HUES64 (cell line): ENCODE data around the gene TAOK1.

Experiments used
- H3K27ac ChIP-seq: 2 replicates; pipeline ENCODE4 v1.7.0; 2013; ENCODE audit warnings: low read depth, low read length, inconsistent platforms
- H3K27me3 ChIP-seq: 2 replicates; pipeline ENCODE4 v1.6.1; 2013; ENCODE audit warnings: mild to moderate bottlenecking, low read length; ENCODE audit not compliant: insufficient read depth
- H3K36me3 ChIP-seq: 2 replicates; pipeline ENCODE4 v1.6.1; 2013; ENCODE audit warnings: mild to moderate bottlenecking, low read length; ENCODE audit not compliant: insufficient read depth
- H3K4me1 ChIP-seq: 2 replicates; pipeline ENCODE4 v1.6.1; 2013; ENCODE audit warnings: mild to moderate bottlenecking, low read length, moderate library complexity; ENCODE audit not compliant: insufficient read depth
- H3K4me3 ChIP-seq: 2 replicates; pipeline ENCODE4 v1.5.1; 2013; ENCODE audit warnings: mild to moderate bottlenecking, low read length, moderate library complexity
- H3K9ac ChIP-seq: 2 replicates; pipeline ENCODE4 v1.6.1; 2013; ENCODE audit warnings: mild to moderate bottlenecking, low read depth, low read length
- H3K9me3 ChIP-seq: 2 replicates; pipeline ENCODE4 v1.6.1; 2013; ENCODE audit warnings: low read depth, low read length; ENCODE audit not compliant: insufficient read depth
- WGBS: fragments of 150-250, 120-280 bp; methylation state at CpG from one replicate; pipeline ENCODE4 v1.1.7; 2013; ENCODE audit warnings: missing lambda C conversion rate; 5-methylcytosine and 5-hydroxymethylcytosine counted together

The TAOK1 gene

DNA sequence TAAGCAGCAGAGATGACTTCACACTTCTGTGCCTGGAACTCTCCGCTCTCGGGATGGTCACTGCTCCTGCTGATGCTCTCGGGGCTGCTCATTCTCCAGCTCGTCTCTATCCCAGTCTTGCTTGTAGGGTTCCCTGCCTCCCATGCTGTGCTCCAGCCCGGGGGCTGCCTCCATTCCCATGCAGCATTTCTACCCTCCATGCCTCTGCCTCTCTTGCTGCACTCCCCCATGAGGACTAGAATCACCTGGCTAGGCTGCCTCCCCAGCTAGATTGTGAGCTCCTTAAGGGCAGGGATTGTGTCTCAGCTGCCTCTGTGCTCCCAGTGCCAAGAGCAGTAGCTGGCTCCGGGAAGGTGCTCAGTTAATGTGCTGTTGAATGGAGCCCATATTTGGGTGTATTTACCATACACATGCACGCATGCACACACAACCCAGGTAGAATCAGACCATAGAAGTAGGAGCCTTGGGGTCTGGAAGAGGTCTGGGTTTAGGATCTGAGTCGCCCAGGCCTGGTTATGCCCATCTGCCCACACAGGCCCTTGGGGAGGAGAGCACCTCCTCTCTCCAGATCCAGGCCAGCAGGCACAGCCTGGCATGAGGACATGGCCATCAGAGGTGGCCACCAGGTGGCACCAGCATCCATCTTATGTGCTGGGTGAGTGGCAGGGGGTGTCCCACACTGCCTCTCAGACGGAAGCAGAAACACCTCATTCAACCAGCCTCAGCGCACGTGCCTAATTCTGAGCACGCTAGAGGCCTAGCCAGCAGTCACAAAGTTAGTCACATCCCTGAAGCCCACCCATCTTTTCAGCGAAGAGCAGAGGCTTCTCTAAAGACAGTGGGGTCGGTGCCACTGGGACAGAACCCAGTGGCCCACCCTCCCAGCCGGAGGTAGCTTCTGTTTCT is 190.0 kb downstream of the TAOK1 start:
- whole genome bisulfite sequencing = 70% methylated on average over 15 of the region's 15 CpGs
- H3K9ac ChIP-seq = no peak overlapping the region
- H3K4me1 ChIP-seq = peaks cover 15% of the 10 kb centered on the region
- H3K4me3 ChIP-seq = no peak overlapping the region
- no peaks in the 10 kb centered on the region for H3K9me3 ChIP-seq
- peaks cover 41% of the 10 kb centered on the region for H3K36me3 ChIP-seq
- no peaks in the 10 kb centered on the region for H3K27me3 ChIP-seq
- no peak overlapping the region for H3K27ac ChIP-seq

DNA sequence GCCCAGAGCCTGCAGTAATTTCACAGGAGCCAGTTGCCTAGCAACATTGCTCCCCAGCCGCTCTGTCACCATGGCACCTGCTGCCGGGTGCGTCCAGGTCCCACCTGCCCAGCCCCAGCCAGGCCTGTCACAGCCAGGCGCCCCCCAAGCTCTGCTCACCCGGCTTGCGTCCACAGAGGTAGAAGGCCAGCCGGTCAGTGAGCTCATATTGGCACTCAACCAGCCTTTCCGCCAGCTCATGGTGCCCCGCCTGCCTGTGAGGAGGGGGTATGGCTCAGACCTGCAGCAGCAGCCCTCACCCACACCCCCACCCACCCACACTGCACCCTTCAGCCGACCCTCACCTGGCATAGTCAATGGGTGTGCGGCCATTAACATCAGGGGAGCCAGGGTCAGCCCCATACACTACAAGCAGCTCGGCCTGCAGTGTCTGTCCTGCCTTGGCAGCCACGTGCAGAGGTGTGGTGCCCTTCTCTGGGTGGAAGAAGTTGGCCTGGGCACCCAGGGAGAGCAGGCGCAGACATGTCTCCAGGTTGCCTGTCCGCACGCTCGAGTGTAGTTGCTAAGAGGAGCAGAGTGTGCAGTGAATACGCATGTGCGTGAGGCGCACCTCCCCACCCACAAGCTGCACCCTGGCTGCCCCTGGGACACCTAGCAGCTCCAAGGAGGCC is 191.6 kb downstream of the TAOK1 start:
- WGBS = 96% methylated on average over 20 of the region's 20 CpGs
- H3K27me3 ChIP-seq = no peaks in the 10 kb centered on the region
- no peak overlapping the region for H3K27ac ChIP-seq
- H3K9me3 ChIP-seq = no peaks in the 10 kb centered on the region
- H3K4me1 ChIP-seq = peaks cover 24% of the 10 kb centered on the region
- no peak overlapping the region for H3K4me3 ChIP-seq
- H3K9ac ChIP-seq = no peak overlapping the region
- peaks cover 30% of the 10 kb centered on the region for H3K36me3 ChIP-seq

DNA sequence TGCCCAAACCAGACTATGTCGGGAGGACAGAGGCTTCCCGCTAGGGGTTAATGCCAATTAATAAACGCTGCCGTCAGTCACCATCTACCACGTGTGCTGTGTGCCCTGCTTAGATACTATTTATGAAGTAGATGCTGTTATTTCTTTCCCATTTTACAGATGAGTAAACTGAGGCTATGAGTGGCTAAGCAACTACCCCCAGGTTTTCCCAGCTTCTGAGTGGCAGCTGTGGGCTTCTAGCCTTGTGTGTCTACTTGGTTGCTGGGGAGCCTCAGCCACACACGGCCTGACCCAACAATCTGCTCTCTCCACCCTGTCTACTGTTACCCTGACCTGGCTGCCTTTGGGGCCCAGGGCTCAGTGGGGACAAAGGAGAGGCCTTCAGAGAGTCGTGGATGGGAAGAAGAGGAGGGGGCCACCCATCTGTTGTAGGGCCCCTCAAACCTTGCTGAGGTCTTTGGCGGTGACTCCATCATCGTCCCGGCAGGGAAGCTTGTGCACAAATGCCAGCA is 192.1 kb downstream of the TAOK1 start:
- WGBS = 94% methylated on average over 10 of the region's 10 CpGs
- no peak overlapping the region for H3K9ac ChIP-seq
- H3K27me3 ChIP-seq = no peaks in the 10 kb centered on the region
- H3K4me1 ChIP-seq = peaks cover 24% of the 10 kb centered on the region
- peaks cover 27% of the 10 kb centered on the region for H3K36me3 ChIP-seq
- no peak overlapping the region for H3K27ac ChIP-seq
- no peaks in the 10 kb centered on the region for H3K9me3 ChIP-seq
- no peak overlapping the region for H3K4me3 ChIP-seq

GRCh38 chr17:29582772-29583171 is 192.6 kb downstream of the TAOK1 start:
- peaks cover 26% of the 10 kb centered on the region for H3K4me1 ChIP-seq
- H3K9ac ChIP-seq = no peak overlapping the region
- no peaks in the 10 kb centered on the region for H3K27me3 ChIP-seq
- no peaks in the 10 kb centered on the region for H3K9me3 ChIP-seq
- peaks cover 23% of the 10 kb centered on the region for H3K36me3 ChIP-seq
- no peak overlapping the region for H3K4me3 ChIP-seq
- no peak overlapping the region for H3K27ac ChIP-seq
- 96% methylated on average over 13 of the region's 13 CpGs for WGBS

DNA sequence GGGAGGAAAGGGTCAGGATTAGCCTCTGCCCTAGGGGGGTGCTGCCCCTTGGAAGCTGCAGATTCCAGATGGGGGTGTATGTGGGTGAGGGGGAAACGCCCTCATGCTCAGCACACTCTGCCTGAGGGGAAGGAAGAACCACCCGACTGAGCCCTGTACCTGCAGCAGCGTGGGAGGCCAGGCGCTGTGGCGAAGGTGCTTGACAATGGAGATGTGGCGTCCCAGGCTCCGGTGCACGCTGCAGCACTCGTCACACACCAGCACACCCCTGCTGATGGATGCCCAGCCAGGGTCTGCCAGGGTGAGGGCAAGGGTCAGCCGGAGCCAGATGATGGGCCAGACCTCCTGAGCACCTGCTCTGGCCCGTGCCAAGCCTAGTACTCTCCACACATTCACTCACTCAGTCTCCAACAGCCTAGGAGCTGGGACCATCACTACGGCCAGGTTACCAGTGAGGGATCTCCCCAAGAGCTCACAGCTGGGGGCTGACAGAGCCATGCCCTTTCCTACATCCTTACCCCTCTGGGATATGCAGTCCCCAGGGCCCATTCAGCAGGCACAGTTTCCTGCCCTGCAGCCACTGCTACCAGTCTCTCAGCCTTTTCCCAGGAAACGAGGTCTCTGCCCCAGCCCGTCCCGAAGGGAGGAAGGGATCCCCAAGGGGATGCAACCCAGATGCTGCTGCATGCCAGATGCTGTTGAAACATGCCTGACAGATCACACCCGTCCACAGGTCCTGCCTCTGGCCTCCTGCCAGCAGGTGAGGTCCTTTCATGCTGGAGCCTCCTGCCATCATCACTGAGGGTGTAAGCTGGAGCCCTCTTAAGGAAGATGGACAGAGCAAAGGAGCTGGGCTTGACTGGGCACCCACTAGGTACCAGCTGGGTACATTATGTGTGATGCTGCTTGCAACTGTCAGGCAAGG is 193.4 kb downstream of the TAOK1 start:
- WGBS = 93% methylated on average over 16 of the region's 16 CpGs
- H3K27me3 ChIP-seq = 0 out of 2 replicates have a peak, but pooled peaks cover 4% of the 10 kb centered on the region
- H3K4me3 ChIP-seq = no peak overlapping the region
- peaks cover 16% of the 10 kb centered on the region for H3K36me3 ChIP-seq
- no peak overlapping the region for H3K9ac ChIP-seq
- H3K4me1 ChIP-seq = peaks cover 32% of the 10 kb centered on the region
- no peak overlapping the region for H3K27ac ChIP-seq
- no peaks in the 10 kb centered on the region for H3K9me3 ChIP-seq

- Histone ChIP-seq H3K9ac (no peak overlapping the region), H3K4me3 (0 out of 2 replicates have a peak overlapping the region, but pooled peaks have one; percentile 3), H3K27ac (peak overlapping the region; percentile 43; the same call in 1 of the 2 replicates)
Measured at GRCh38 chr17:29584452-29585079, 194.4 kb downstream of the TAOK1 start.

DNA sequence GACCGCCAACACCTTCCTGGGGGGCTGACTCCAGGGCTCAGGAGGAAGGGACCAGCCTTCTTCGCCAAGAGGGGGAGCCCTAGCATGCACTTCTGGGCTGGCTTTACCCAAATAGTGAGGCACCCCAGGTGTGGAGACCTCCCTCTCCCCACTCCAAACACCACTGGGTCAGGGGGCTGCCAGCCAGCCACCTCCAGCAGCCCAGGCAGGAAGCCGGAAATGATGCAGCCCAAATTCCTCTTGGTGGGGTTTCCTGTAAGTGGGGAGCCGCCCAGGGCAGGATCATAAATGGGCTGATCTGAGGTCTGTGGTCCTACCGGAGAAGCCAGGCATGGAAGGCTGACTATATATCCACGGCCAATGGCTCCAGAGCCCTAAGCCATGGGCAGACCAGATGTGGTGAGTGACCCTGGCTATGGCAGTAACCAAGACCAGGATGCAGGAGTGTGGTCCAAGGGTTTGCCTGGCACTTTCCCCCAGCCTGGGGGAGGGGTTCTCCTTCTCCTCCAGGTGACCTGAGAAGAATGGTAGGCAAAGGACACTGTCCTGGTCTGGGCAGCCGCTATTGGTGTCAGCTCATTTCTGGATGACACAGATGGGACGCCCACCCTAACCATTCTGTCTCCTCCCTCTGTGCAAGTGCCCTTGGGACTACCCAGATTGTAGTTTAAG is 195.1 kb downstream of the TAOK1 start:
- Histone ChIP-seq H3K27me3 (peaks cover 8% of the 10 kb centered on the region), H3K36me3 (peaks cover 10% of the 10 kb centered on the region; the same call in 1 of the 2 replicates), H3K27ac (no peak overlapping the region), H3K9ac (no peak overlapping the region), H3K9me3 (no peaks in the 10 kb centered on the region), H3K4me3 (no peak overlapping the region), H3K4me1 (peaks cover 37% of the 10 kb centered on the region)
- WGBS = 82% methylated on average over 8 of the region's 8 CpGs

More at GRCh38 chr17:29584452-29585079, 194.4 kb downstream of the TAOK1 start:
- H3K9me3 ChIP-seq = no peaks in the 10 kb centered on the region
- 0 out of 2 replicates have a peak, but pooled peaks cover 4% of the 10 kb centered on the region for H3K27me3 ChIP-seq
- H3K4me1 ChIP-seq = peaks cover 32% of the 10 kb centered on the region
- H3K36me3 ChIP-seq = peaks cover 15% of the 10 kb centered on the region; the same call in 1 of the 2 replicates
- 55% methylated on average over 12 of the region's 12 CpGs for WGBS

GRCh38 chr17:29586676-29587469 is 196.7 kb downstream of the TAOK1 start:
- WGBS = 92% methylated on average over 9 of the region's 9 CpGs
- no peak overlapping the region for H3K4me3 ChIP-seq
- no peaks in the 10 kb centered on the region for H3K9me3 ChIP-seq
- H3K27ac ChIP-seq = no peak overlapping the region
- peaks cover 43% of the 10 kb centered on the region for H3K4me1 ChIP-seq
- peaks cover 9% of the 10 kb centered on the region; the same call in 1 of the 2 replicates for H3K36me3 ChIP-seq
- peaks cover 14% of the 10 kb centered on the region for H3K27me3 ChIP-seq
- H3K9ac ChIP-seq = no peak overlapping the region

DNA sequence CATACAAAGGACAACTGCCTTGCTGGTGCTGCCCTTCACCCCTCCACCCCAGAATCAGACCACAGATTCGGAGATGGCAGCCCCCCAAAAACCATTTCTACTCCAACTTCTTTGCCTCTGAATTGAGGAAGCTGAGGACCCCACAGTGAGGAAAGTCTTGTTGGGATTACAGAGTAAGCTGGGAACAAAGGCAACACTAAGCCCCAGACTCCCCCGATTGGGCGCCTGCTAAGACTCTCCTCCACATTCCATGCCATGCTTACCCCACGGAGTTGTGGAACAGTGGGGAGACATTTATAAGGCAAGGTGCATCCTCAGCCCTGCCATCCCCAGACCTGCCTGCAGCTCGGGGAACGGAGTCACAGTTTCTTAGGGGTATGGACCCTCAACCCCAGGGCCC is 197.4 kb downstream of the TAOK1 start:
- 0 out of 2 replicates have a peak, but pooled peaks cover 2% of the 10 kb centered on the region for H3K36me3 ChIP-seq
- H3K9ac ChIP-seq = no peak overlapping the region
- H3K4me3 ChIP-seq = peak overlapping the region; percentile 66; the same call in 1 of the 2 replicates
- WGBS = 90% methylated on average over 6 of the region's 6 CpGs
- no peak overlapping the region for H3K27ac ChIP-seq
- H3K9me3 ChIP-seq = no peaks in the 10 kb centered on the region
- peaks cover 49% of the 10 kb centered on the region for H3K4me1 ChIP-seq
- peaks cover 14% of the 10 kb centered on the region for H3K27me3 ChIP-seq
